Thoracic aorta (tissue), 2 donors: ENCODE data around the gene SYTL3. TPM values are rescaled to one million over a fixed set of nuclear protein-coding genes. Genes with fewer than 3 reads are reported as not detected.
"Not testable (repeated sequence)": the region's sequence is repeated elsewhere in the genome, so short reads cannot be mapped to it uniquely, and the experiment has no call there.

Experiments used
- ATAC-seq: fragments of 150-250 bp; one replicate; pipeline ENCODE4 v1.8.0; 2017; ENCODE audit warnings: low read depth; ENCODE audit not compliant: insufficient number of reproducible peaks, low FRiP score
- DNase-seq: peaks from one replicate; pipeline ENCODE4 v3.0.0-alpha.2; 2020; ENCODE audit warnings: low spot score
- H3K27ac ChIP-seq, 2 donors: fragments of 200-600 bp; sonication (generic); 1 replicate in 1 of 2; 2 replicates in 1 of 2; pipeline ENCODE4 v1.5.1; 2016; ENCODE audit warnings: mild to moderate bottlenecking in 2 of 2, moderate library complexity in 2 of 2
- H3K27me3 ChIP-seq: fragments of 200-600 bp; sonication (generic); replicated peaks from 2 replicates; pipeline ENCODE4 v1.6.0; 2016; ENCODE audit warnings: mild to moderate bottlenecking; ENCODE audit not compliant: insufficient read depth
- H3K36me3 ChIP-seq: fragments of 200-600 bp; sonication (generic); one replicate; pipeline ENCODE4 v1.5.1; 2016
- H3K4me1 ChIP-seq, 2 donors: fragments of 200-600 bp; sonication (generic); 1 replicate in 1 of 2; 2 replicates in 1 of 2; pipeline versions ENCODE4 v1.5.1 to v1.6.0; 2016; ENCODE audit warnings: low read depth in 2 of 2, mild to moderate bottlenecking in 1 of 2; ENCODE audit not compliant: control insufficient read depth in 1 of 2
- H3K4me3 ChIP-seq: fragments of 200-600 bp; sonication (generic); 2 replicates; pipeline ENCODE4 v1.5.1; 2016; ENCODE audit warnings: mild to moderate bottlenecking
- H3K9me3 ChIP-seq: fragments of 200-600 bp; sonication (generic); 2 replicates; pipeline ENCODE4 v1.5.1; 2016
- total RNA-seq, 2 donors: library from RNA; depleted of rRNA; stranded (reverse); fragments of >200 nt; gene quantifications; one replicate each; pipeline versions ENCODE4 v1.1.0 to v1.2.3, GENCODE V29; 2016
- TF ChIP-seq, protein P1 (sequence below): fragments of 200-600 bp; sonication (generic); IDR thresholded peaks from one replicate; pipeline ENCODE4 v1.5.1; 2019; ENCODE audit warnings: antibody characterized with exemption

Gene SYTL3
- total RNA-seq, 2 donors from 2014 or later: 7.1 to 9.6 TPM

- Histone ChIP-seq H3K27me3 (no peaks in the 10 kb centered on the region), H3K9me3 (no peaks in the 10 kb centered on the region), H3K4me1 (no peaks in the 10 kb centered on the region), H3K4me3 (no peak overlapping the region), H3K36me3 (no peaks in the 10 kb centered on the region), H3K27ac (peak overlapping the region in 1 of 2 donors; percentile 11)
- ATAC-seq: no peak
- no peak for DNase-seq
- TF ChIP-seq, protein P1, sequence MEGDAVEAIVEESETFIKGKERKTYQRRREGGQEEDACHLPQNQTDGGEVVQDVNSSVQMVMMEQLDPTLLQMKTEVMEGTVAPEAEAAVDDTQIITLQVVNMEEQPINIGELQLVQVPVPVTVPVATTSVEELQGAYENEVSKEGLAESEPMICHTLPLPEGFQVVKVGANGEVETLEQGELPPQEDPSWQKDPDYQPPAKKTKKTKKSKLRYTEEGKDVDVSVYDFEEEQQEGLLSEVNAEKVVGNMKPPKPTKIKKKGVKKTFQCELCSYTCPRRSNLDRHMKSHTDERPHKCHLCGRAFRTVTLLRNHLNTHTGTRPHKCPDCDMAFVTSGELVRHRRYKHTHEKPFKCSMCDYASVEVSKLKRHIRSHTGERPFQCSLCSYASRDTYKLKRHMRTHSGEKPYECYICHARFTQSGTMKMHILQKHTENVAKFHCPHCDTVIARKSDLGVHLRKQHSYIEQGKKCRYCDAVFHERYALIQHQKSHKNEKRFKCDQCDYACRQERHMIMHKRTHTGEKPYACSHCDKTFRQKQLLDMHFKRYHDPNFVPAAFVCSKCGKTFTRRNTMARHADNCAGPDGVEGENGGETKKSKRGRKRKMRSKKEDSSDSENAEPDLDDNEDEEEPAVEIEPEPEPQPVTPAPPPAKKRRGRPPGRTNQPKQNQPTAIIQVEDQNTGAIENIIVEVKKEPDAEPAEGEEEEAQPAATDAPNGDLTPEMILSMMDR: no peak
These were observed 37.7 kb downstream of the SYTL3 start for GRCh38 chr6:158687506-158687905.

GRCh38 chr6:158688860-158689259 lies 39.0 kb downstream of the SYTL3 start:
- TF ChIP-seq, protein P1: no peak
- Histone ChIP-seq H3K4me3 (no peak overlapping the region), H3K27me3 (no peaks in the 10 kb centered on the region), H3K27ac (no peak overlapping the region), H3K36me3 (no peaks in the 10 kb centered on the region), H3K4me1 (no peaks in the 10 kb centered on the region), H3K9me3 (no peaks in the 10 kb centered on the region)
- DNase-seq (no peak), ATAC-seq (no peak)

GRCh38 chr6:158694913-158695312 lies 45.1 kb downstream of the SYTL3 start:
- ATAC-seq (no peak), DNase-seq (no peak)
- Histone ChIP-seq H3K4me3 (no peak overlapping the region), H3K9me3 (no peaks in the 10 kb centered on the region), H3K27me3 (no peaks in the 10 kb centered on the region), H3K27ac (no peak overlapping the region), H3K36me3 (no peaks in the 10 kb centered on the region), H3K4me1 (no peaks in the 10 kb centered on the region)
- TF ChIP-seq, protein P1: no peak

GRCh38 chr6:158697811-158698210 lies 48.0 kb downstream of the SYTL3 start:
- TF ChIP-seq, protein P1: no peak
- no peaks in the 10 kb centered on the region for H3K27me3 ChIP-seq
- ATAC-seq: no peak
- H3K4me1 ChIP-seq: no peaks in the 10 kb centered on the region
- H3K27ac ChIP-seq: no peak overlapping the region
- H3K4me3 ChIP-seq: no peak overlapping the region
- DNase-seq: no peak
- no peaks in the 10 kb centered on the region for H3K36me3 ChIP-seq
- H3K9me3 ChIP-seq: no peaks in the 10 kb centered on the region

DNA sequence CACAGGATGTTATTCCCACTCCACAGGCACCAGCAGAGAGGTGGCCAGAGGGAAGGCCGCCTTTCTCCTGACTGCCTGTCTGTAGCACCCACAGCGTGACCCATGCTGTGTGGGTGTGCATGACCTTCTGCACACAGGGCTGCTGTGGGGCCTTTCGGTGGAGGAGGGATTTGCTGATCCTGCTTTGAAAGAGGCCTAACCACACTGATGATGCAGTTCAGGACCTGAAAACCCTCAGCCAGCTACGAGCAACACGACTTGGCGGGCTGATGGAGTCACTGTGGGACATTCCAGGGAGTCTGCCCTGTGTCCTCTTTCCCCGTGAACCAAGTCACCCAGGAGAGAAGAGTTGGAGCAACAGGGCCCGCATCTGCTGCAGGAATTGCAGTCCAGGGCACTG lies 49.1 kb downstream of the SYTL3 start:
- H3K27me3 ChIP-seq: no peaks in the 10 kb centered on the region
- DNase-seq (no peak), ATAC-seq (no peak)
- H3K4me3 ChIP-seq: no peak overlapping the region
- H3K36me3 ChIP-seq: no peaks in the 10 kb centered on the region
- H3K27ac ChIP-seq: no peak overlapping the region
- TF ChIP-seq, protein P1: no peak
- H3K4me1 ChIP-seq: peaks cover 0 to 8% of the 10 kb centered on the region in 2 donors
- H3K9me3 ChIP-seq: no peaks in the 10 kb centered on the region

- not testable (repeated sequence) for H3K9me3 ChIP-seq, ATAC-seq, DNase-seq, H3K36me3 ChIP-seq, H3K27ac ChIP-seq, H3K27me3 ChIP-seq, H3K4me3 ChIP-seq
- peaks cover 4 to 24% of the 10 kb centered on the region in 2 donors for H3K4me1 ChIP-seq
These were observed 51.4 kb downstream of the SYTL3 start for GRCh38 chr6:158701268-158701667.
